Gastrocnemius medialis (tissue), 4 donors: ENCODE data around the gene GCN1.

Experiments
- CTCF ChIP-seq, 5 experiments: fragments of 450-650 bp in 3 of 5; fragments of 200-600 bp in 2 of 5; sonication (generic) in 2 of 5; IDR thresholded peaks in 4 of 5; conservative IDR thresholded peaks in 1 of 5; 1 replicate in 4 of 5; 2 replicates in 1 of 5; pipeline ENCODE4 v1.5.1; 2016 to 2019; ENCODE audit warnings: antibody characterized with exemption in 5 of 5, mild to moderate bottlenecking in 3 of 5, moderate library complexity in 3 of 5
- POLR2A ChIP-seq, 2 donors: fragments of 450-650 bp; IDR thresholded peaks; one replicate each; pipeline ENCODE4 v1.6.1; 2017; ENCODE audit warnings: antibody characterized with exemption in 2 of 2, mild to moderate bottlenecking in 2 of 2, moderate library complexity in 2 of 2

DNA sequence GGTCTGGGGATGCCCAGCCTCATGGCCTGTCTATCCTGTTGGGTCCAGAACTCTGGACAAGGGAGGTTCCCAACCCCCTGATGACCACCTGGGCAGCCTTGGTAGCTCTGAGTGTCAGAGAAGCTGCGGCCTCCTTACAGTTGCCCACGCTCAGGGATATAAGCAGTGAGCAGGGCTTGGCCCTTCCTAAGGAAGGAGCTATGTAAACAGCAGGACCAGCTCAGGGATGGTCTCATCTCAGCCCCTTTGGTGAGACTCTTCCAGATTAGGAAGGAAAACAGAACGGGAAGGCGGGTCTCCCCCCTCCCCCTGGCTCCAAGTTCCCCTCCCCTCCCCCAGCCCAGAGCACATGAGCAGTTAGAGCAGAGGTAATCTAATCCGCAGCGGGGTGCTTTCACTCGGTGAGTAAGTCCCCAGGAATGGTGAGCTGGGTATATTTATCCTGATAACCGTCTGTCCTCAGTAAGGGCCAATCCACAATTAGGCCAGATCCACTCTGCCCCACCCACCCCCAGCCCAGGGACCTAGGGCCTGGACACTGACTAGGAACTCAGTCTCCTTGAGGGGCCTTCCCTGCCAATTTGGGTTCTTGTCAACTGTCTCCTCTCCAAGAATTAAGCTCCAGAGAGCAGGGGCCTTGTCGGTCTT, 35.9 kb upstream of the GCN1 start:
- TF ChIP-seq POLR2A (IDR thresholded peaks at IDR 0.05) = peak; percentile 41 to 57
- TF ChIP-seq CTCF (IDR thresholded peaks at IDR 0.05 in 4 of 5, conservative IDR thresholded peaks at IDR 0.05 in 1 of 5) = no peak
